Mucosa of stomach (tissue), 1 donor: ENCODE results near the gene DGKA.
"Not testable (repeated sequence)": the region's sequence is repeated elsewhere in the genome, so short reads cannot be mapped to it uniquely, and the experiment has no call there.

Experiments used
- H3K27me3 ChIP-seq: one replicate; pipeline ENCODE4 v1.7.0; 2013; ENCODE audit warnings: mild to moderate bottlenecking, low read length; ENCODE audit not compliant: control insufficient read depth, insufficient read depth
- H3K36me3 ChIP-seq: one replicate; pipeline ENCODE4 v1.7.0; 2013; ENCODE audit warnings: low read length; ENCODE audit not compliant: control insufficient read depth, insufficient read depth
- H3K4me1 ChIP-seq: one replicate; pipeline ENCODE4 v1.7.0; 2013; ENCODE audit warnings: mild to moderate bottlenecking, low read length; ENCODE audit not compliant: control insufficient read depth, insufficient read depth
- H3K4me3 ChIP-seq: one replicate; pipeline ENCODE4 v1.7.0; 2013; ENCODE audit warnings: low read length
- H3K9ac ChIP-seq: one replicate; pipeline ENCODE4 v1.7.0; 2013; ENCODE audit warnings: mild to moderate bottlenecking, low read length, moderate library complexity
- H3K9me3 ChIP-seq: one replicate; pipeline ENCODE4 v1.7.0; 2013; ENCODE audit warnings: mild to moderate bottlenecking, low read length, moderate library complexity; ENCODE audit not compliant: control insufficient read depth
- donor health status: Pancreatic carcinoma.

Gene DGKA

DNA sequence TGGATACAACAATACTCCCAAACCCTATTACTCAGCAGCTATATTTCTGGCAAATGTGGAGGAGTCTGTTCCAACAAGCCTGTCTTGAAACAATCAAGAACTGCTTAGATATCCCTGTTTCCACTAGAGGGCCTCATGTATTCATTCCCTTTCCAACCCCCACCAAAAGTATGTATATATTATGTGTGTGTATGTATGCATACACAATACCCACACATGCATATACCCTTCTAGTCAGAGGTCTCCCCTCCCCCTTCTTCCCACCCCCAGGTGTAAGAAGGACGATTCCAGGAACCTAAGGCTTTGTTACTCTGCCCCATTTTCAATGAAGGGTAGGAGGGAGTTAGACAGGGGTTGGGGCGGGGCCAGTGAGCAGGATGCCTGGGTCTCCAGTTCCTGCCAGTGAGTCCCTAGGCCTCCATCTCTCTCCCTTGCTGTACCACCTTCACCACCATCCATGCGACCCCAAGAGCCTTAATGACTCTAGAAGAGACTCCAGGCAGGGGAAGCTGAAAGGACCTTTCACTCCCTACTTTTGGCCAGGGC, at the start of gene DGKA:
Gene DGKA, plus strand, starts transcription at position 392 of the 546 bp plus-strand sequence. CDS start 5,342 bp downstream, outside the sequence.
- Histone ChIP-seq H3K9me3 (no peaks in the 10 kb centered on the region), H3K4me1 (peaks cover 21% of the 10 kb centered on the region), H3K4me3 (peak within 1 kb of the TSS; percentile 21), H3K27me3 (no peaks in the 10 kb centered on the region), H3K9ac (peak within 1 kb of the TSS; percentile 71), H3K36me3 (no peaks in the 10 kb centered on the region)

DNA sequence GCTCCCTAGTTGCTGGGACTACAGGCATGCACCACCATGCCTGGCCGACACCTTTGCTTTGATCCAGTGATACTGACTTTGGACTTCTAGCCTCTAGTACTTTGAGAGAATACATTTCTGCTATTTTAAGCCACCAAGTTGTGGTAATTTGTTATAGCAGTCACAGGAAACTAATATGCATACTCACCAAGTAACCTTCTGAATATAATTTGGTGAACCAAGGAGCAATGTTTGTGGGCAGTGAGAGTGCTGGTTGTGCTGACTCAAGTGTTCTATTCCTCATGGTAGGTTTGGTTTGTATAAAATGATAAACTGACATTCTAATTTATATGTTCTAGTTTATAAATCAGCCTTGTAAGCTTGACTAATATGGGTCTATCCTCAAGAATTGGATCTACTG, 45.8 kb upstream of the DGKA start:
- Histone ChIP-seq H3K27me3 (no peaks in the 10 kb centered on the region), H3K4me3 (no peak overlapping the region)

DNA sequence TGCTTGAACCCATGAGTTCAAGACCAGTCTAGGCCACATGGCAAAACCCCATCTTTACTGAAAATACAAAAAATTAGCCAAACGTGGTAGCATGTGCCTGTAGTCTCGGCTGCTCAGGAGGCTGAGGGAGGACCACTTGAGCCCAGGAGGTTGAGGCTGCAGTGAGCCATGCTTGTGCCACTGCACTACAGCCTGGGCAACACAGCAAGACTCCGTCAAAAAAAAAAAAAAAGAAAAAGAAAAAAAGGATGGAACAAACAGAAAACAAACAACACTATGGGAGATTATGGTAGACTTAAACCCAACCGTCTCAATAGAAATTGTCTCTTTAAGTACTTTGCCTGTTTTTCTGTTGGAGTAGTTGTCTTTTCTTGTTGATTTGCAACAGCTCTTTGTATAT, 39.7 kb upstream of the DGKA start:
- no peaks in the 10 kb centered on the region for H3K36me3 ChIP-seq
- H3K4me3 ChIP-seq: no peak overlapping the region
- no peaks in the 10 kb centered on the region for H3K27me3 ChIP-seq
- H3K9ac ChIP-seq: no peak overlapping the region
- H3K4me1 ChIP-seq: no peaks in the 10 kb centered on the region
- no peaks in the 10 kb centered on the region for H3K9me3 ChIP-seq

More for the DNA sequence above, 45.8 kb upstream of the DGKA start:
- Histone ChIP-seq H3K9ac (no peak overlapping the region), H3K4me1 (no peaks in the 10 kb centered on the region), H3K36me3 (no peaks in the 10 kb centered on the region), H3K9me3 (no peaks in the 10 kb centered on the region)

DNA sequence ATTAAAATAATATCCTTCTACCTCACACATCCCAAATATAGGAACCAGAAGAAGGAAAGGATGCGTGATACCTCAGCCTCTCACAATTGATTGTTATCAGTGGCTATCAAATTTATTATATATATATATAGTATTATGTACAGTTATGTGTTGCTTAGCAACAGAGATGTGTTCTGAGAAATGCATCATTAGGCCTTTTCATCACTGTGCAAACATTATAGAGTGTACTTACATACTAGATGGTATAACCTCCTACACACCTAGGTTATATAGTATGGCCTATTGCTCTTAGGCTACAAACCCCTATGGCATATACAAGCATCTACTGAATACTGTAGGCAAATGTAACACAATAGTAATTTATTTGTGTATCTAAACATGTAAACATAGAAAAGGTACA, 37.2 kb upstream of the DGKA start:
- no peak overlapping the region for H3K9ac ChIP-seq
- no peaks in the 10 kb centered on the region for H3K9me3 ChIP-seq
- no peaks in the 10 kb centered on the region for H3K36me3 ChIP-seq
- no peaks in the 10 kb centered on the region for H3K4me1 ChIP-seq
- H3K4me3 ChIP-seq: no peak overlapping the region
- H3K27me3 ChIP-seq: no peaks in the 10 kb centered on the region

DNA sequence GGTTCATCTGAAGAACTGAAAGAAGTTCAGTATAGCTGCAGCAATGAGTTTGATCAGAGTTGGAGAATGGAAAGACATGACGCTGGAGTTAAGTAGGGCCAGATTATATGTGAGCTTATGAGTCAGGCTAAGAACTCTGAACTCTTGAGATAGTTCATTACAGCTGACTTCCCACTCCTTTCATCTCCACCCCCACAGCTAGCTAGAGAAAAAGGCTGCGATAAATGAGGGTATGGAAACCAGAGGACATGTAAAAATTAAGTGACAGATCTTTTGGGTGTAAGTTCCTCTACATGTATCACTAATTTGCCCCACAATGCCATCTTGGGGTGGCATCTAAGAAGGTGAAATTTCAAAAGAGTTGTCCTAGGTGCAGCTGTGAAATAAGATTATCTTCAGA, 31.9 kb upstream of the DGKA start:
- Histone ChIP-seq H3K4me3 (no peak overlapping the region), H3K36me3 (no peaks in the 10 kb centered on the region), H3K9ac (no peak overlapping the region), H3K9me3 (no peaks in the 10 kb centered on the region), H3K27me3 (no peaks in the 10 kb centered on the region), H3K4me1 (no peaks in the 10 kb centered on the region)

DNA sequence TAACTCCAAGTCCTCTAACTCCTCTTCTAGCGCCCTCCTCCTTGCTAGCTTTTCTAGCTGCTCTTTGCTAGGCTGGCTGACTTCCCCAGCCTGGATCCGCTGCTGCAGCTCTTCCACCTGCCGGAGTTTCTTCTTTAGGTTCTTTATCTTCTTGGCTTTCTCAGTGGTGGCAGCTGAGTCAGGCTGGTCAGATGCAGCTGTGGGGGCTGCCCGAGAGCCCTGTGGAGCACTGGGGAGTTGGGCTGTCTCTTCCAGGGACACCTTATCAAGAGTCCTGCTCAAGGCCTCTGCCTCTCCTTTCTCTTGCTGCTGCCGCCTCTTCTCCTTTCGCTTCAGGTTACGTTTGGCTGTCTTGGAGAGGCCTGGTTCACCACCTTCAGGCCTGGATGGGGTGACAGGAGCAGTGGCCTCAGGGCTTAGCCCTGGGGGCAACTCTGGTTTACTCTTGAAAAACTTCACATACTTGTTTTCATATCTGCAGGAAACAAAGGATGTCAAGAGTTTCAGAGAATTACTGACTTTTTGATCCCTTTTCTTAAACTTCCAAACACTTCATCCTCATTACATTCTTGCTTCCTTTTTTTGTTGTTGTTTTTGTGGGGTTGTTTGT, 29.0 kb upstream of the DGKA start:
- H3K4me1 ChIP-seq: no peaks in the 10 kb centered on the region
- no peaks in the 10 kb centered on the region for H3K27me3 ChIP-seq
- H3K9ac ChIP-seq: no peak overlapping the region
- no peaks in the 10 kb centered on the region for H3K36me3 ChIP-seq
- H3K4me3 ChIP-seq: no peak overlapping the region
- H3K9me3 ChIP-seq: no peaks in the 10 kb centered on the region

DNA sequence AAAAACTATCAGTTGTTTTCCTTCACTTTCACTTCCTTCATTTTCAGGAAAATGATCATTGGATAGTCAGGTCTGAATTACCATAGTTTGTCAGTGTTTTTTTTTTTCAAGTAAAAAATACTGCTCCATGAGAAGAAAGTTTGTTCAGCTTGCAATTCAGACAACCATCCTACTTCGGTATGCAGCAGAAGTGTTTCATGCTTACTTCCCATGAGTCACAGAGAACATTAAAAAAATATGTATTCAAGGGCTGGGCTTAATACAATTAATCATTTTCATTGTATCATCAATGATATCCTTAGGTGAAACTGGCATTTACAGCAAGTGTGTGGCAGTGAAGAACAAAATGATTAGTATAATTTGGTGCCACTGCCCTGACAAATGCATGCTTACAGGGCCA, 24.9 kb upstream of the DGKA start:
- Histone ChIP-seq H3K4me1 (peaks cover 11% of the 10 kb centered on the region), H3K9me3 (no peaks in the 10 kb centered on the region), H3K9ac (no peak overlapping the region), H3K27me3 (no peaks in the 10 kb centered on the region), H3K36me3 (no peaks in the 10 kb centered on the region), H3K4me3 (no peak overlapping the region)

DNA sequence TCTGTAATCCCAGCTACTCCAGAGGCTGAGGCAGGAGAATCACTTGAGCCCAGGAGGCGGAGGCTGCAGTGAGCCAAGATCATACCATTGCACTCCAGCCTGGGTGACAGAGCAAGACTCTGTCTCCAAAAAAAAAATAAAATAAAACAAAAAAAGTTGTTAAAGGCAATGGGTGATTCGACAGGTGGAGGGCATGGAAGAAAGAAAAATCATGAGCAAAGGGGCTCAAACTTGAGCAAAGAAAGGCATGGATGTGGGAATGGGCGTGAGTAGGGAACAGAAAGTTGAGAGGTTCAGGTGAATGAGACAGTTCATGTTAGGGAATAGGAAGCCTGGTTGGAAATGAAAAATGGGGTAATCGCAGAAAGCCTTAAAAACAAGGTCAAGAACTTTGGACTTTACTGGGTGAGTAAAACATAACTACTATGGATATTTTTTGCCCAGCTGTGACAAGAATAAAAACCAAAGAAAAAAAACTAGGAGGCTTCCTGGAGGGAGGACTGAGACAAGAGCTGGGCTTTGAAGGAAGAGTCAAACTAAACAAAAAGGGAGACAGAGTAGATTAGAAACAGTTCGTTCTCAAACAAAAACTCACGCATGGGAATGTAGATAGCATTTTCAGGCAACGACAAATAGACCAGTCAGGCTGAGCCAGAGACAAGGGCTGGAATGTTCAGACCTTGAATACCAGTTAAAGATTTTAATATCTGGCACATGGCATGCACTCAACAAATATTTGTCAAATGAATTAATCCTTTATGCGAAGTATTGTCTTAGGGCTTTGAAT, 22.0 kb upstream of the DGKA start:
- H3K4me1 ChIP-seq: peaks cover 11% of the 10 kb centered on the region
- no peaks in the 10 kb centered on the region for H3K36me3 ChIP-seq
- H3K4me3 ChIP-seq: no peak overlapping the region
- no peak overlapping the region for H3K9ac ChIP-seq
- H3K9me3 ChIP-seq: no peaks in the 10 kb centered on the region
- H3K27me3 ChIP-seq: no peaks in the 10 kb centered on the region

DNA sequence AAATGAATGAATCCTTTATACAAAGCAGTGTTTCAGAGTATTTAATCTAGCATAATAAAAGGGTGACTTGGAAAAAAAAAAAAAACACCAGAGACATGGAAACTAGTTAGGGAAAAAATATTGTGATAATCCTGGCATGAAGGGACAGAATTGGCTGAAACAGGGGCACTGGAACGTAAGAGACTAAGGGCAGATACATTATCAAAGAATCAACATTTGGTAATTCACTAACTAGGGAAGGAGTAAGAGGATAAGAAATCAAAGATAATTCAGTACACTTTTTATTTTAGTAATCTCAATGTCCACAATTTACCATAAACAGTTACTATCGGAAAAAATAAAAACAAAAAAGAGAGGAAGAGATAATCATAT, 21.5 kb upstream of the DGKA start:
- Histone ChIP-seq H3K27me3 (no peaks in the 10 kb centered on the region), H3K9me3 (no peaks in the 10 kb centered on the region), H3K36me3 (no peaks in the 10 kb centered on the region), H3K9ac (no peak overlapping the region), H3K4me1 (peaks cover 11% of the 10 kb centered on the region), H3K4me3 (no peak overlapping the region)

DNA sequence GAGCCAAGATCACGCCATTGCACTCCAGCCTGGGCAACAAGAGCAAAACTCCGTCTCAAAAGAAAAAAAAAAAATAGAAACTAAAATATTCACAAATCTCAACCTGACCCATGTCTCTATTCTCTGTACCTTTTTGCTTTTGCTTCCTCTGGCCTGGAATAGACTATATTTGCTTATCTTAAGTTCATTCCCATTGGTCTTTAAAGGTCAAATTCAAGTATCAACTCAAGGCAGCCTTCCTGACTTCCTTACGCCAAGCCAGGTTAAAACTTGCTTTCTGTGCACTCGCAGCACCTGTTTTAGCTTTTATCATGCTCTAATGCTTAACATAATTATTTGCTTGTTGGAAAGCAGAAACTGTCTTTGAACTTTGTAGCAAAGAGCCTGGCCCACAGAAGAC, 18.1 kb upstream of the DGKA start:
- Histone ChIP-seq H3K27me3 (no peaks in the 10 kb centered on the region), H3K9me3 (no peaks in the 10 kb centered on the region), H3K9ac (no peak overlapping the region), H3K4me1 (peaks cover 16% of the 10 kb centered on the region), H3K4me3 (no peak overlapping the region), H3K36me3 (no peaks in the 10 kb centered on the region)

DNA sequence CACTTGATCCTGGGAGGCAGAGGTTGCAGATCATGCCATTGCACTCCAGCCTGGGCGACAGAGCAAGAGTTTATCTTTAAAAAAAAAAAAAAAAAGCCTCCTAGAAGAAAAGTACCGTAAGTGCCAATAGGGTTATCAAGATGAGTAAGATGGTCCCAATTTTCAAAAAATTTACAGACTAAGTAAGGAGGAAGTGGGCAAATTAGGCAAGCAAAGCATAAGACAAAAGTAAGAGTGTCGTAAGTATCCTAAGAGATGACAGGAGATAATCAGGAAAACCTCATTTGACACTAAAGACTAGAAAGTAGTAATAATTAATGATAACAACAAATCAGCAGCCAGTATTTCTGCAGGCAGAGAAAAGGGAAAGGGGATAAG, 15.5 kb upstream of the DGKA start:
- no peaks in the 10 kb centered on the region for H3K36me3 ChIP-seq
- no peaks in the 10 kb centered on the region for H3K27me3 ChIP-seq
- peaks cover 4% of the 10 kb centered on the region for H3K4me1 ChIP-seq
- H3K4me3 ChIP-seq: no peak overlapping the region
- no peaks in the 10 kb centered on the region for H3K9me3 ChIP-seq
- H3K9ac ChIP-seq: no peak overlapping the region

DNA sequence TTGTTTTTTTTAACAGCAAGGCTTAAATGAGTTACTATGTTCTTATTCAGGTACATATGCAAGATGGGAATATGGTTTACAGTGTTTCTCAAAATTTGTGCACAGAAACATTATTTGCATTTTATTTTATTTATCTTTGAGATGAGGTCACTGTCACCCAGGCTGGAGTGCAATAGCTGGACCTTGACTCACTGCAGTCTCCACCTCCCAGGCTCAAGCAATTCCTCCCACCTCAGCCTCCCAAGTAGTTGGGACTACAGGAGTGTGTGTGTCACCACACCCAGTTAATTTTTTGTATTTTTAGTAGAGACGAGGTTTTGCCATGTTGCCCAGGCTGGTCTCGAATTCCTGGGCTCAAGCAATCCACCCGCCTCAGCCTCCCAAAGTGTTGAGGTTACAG, 11.9 kb upstream of the DGKA start:
- H3K9ac ChIP-seq, H3K4me1 ChIP-seq, H3K9me3 ChIP-seq, H3K36me3 ChIP-seq, H3K4me3 ChIP-seq, H3K27me3 ChIP-seq: not testable (repeated sequence)
